HepG2 (cell line): Measurements from ENCODE around the gene IGLON5. TPM values are rescaled to one million over a fixed set of nuclear protein-coding genes. Genes with fewer than 3 reads are reported as not detected.

Source experiments
- ETV5 ChIP-seq: IDR thresholded peaks from 2 replicates; pipeline ENCODE4 v1.6.1; 2018; ENCODE audit warnings: missing biosample characterization, missing genetic modification reagents, inconsistent platforms, borderline replicate concordance
- FOXC1 ChIP-seq: sonication (generic); formaldehyde crosslinking; IDR thresholded peaks from 2 replicates; pipeline ENCODE4 v1.8.0; 2022; ENCODE audit warnings: mild to moderate bottlenecking, missing genetic modification reagents, borderline replicate concordance
- FOXK2 ChIP-seq: fragments of 450-650 bp; IDR thresholded peaks from 2 replicates; pipeline ENCODE4 v1.6.1; 2016
- HDAC6 ChIP-seq: fragments of 200-600 bp; sonication (generic); IDR thresholded peaks from 2 replicates; pipeline ENCODE4 v1.7.0; 2017; ENCODE audit warnings: mild to moderate bottlenecking, antibody characterized with exemption, low read length, low read depth
- NFYC ChIP-seq: IDR thresholded peaks from 2 replicates; pipeline ENCODE4 v1.6.1; 2016; ENCODE audit warnings: missing genetic modification reagents, missing compliant biosample characterization
- PAX8 ChIP-seq: sonication (generic); formaldehyde crosslinking; IDR thresholded peaks from 2 replicates; pipeline ENCODE4 v1.8.0; 2022; ENCODE audit warnings: mild to moderate bottlenecking, missing genetic modification reagents, borderline replicate concordance
- PCBP1 ChIP-seq: fragments of 200-400 bp; formaldehyde crosslinking; IDR thresholded peaks from 2 replicates; pipeline ENCODE4 v1.6.1; 2017; ENCODE audit warnings: mild to moderate bottlenecking, low read depth, low read length, borderline replicate concordance
- POLR2AphosphoS5 ChIP-seq: IDR thresholded peaks from 2 replicates; pipeline ENCODE4 v1.6.1; 2012; ENCODE audit warnings: low read depth, low read length
- SMAD9 ChIP-seq: sonication (generic); formaldehyde crosslinking; IDR thresholded peaks from 2 replicates; pipeline ENCODE4 v1.5.1; 2020; ENCODE audit warnings: mild to moderate bottlenecking, missing genetic modification reagents
- SRSF9 ChIP-seq: fragments of 200-400 bp; formaldehyde crosslinking; IDR thresholded peaks from 2 replicates; pipeline ENCODE4 v1.6.1; 2018; ENCODE audit warnings: borderline replicate concordance, mild to moderate bottlenecking, low read depth, low read length; ENCODE audit not compliant: insufficient read depth, poor library complexity, severe bottlenecking
- TRIM24 ChIP-seq: sonication (generic); formaldehyde crosslinking; IDR thresholded peaks from 2 replicates; pipeline ENCODE4 v1.8.0; 2022; ENCODE audit warnings: mild to moderate bottlenecking, missing genetic modification reagents
- ZC3H13 ChIP-seq: sonication (generic); formaldehyde crosslinking; IDR thresholded peaks from 2 replicates; pipeline ENCODE4 v1.8.1; 2023; ENCODE audit warnings: mild to moderate bottlenecking, missing genetic modification reagents, moderate library complexity
- ZMAT3 ChIP-seq: sonication (generic); formaldehyde crosslinking; conservative IDR thresholded peaks from 2 replicates; pipeline ENCODE4 v1.7.0; 2021; ENCODE audit warnings: missing genetic modification reagents
- ZNF234 ChIP-seq: sonication (generic); formaldehyde crosslinking; conservative IDR thresholded peaks from 2 replicates; pipeline ENCODE4 v1.5.1; 2020; ENCODE audit warnings: mild to moderate bottlenecking, missing genetic modification reagents
- ZNF432 ChIP-seq: sonication (generic); formaldehyde crosslinking; IDR thresholded peaks from 2 replicates; pipeline ENCODE4 v1.5.0; 2020; ENCODE audit warnings: missing genetic modification reagents, mild to moderate bottlenecking, borderline replicate concordance
- ZNF703 ChIP-seq: sonication (generic); formaldehyde crosslinking; IDR thresholded peaks from 2 replicates; pipeline ENCODE4 v1.5.1; 2020; ENCODE audit warnings: missing genetic modification reagents, mild to moderate bottlenecking, moderate library complexity, borderline replicate concordance
- polyA plus RNA-seq, 8 experiments: library from polyadenylated mRNA; depleted of rRNA in 3 of 8; stranded (reverse) in 7 of 8; unstranded in 1 of 8; fragments of >200 nt; fragmentation: Illumina TruSeq in 4 of 8; extraction: Trizol in 4 of 8; gene quantifications; 2 replicates each; pipeline versions ENCODE4 v1.2.1 to v1.2.3, GENCODE V29; 2011 to 2016; ENCODE audit warnings: low read depth in 4 of 8, missing spikeins in 1 of 8, mixed read lengths in 1 of 8; ENCODE audit not compliant: insufficient read depth in 1 of 8
- total RNA-seq, 5 experiments: library from RNA; depleted of rRNA; stranded (reverse); fragments of >200 nt; fragmentation: Illumina TruSeq; extraction: Trizol; gene quantifications; 2 replicates each; pipeline ENCODE4 v1.2.3, GENCODE V29; 2016; ENCODE audit warnings: low read depth in 1 of 5
- TF ChIP-seq, protein P1 (sequence below): sonication (generic); formaldehyde crosslinking; IDR thresholded peaks from 2 replicates; pipeline ENCODE4 v1.5.1; 2020; ENCODE audit warnings: missing genetic modification reagents, mild to moderate bottlenecking, borderline replicate concordance
- TF ChIP-seq, protein P2 (sequence below): sonication (generic); formaldehyde crosslinking; IDR thresholded peaks from 2 replicates; pipeline ENCODE4 v1.5.0; 2020; ENCODE audit warnings: mild to moderate bottlenecking, missing genetic modification reagents, moderate library complexity
- TF ChIP-seq, protein P3 (sequence below): sonication (generic); formaldehyde crosslinking; IDR thresholded peaks from 2 replicates; pipeline ENCODE4 v1.5.1; 2020; ENCODE audit warnings: mild to moderate bottlenecking, missing genetic modification reagents, moderate library complexity
- TF ChIP-seq, protein P4 (sequence below): sonication (generic); formaldehyde crosslinking; conservative IDR thresholded peaks from 2 replicates; pipeline ENCODE4 v1.4.0; 2020; ENCODE audit warnings: missing genetic modification reagents

Gene IGLON5
- total and polyA plus RNA-seq, 2 of the 13 experiments (the other 11 are each of a cell fraction or from before 2014, with no cell fraction given), result 0.04 to 5.7 TPM

DNA sequence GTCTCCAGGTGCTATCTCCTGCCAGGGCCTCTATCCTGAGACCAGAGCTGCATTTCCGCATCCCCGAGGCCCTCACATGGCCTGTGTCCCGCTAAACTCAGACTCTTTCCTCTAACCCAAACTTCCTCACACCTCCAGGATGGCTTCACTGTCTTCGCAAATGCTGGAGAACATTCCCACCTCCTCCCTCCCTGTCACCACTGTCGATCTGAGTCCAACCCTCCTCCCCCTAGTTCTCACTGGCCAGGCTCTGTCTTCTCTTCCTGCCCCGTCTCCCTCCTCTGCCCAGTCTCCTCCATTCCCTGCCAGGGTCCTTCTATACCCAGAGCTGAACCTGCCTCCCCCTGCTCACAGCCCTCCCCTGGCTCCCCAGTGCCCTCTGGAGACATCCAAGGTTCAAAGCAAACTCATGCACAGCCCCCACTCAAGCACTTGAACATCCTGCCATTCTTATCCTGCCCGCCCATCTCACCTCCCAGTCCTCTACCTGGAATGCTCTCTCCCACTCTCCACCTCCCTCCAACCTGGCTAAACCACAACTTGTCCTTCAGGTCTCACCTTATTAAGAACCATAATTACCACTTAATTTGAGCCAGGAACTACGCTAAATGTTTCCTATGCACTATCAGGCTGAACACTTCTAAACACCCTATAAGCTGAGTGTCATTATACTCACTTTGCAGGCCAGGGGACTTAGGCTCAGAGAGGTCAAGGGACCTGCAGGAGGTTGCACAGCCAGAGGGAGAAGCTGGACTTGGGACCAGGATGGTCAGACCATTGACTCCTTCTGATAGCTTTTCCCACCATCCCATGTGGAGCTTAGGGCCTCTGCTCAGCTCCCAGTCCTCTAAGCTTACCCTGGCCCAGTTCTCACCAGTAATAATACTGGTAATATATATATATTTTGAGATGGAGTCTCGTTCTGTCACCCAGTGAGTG lies 31.5 kb downstream of the IGLON5 start (continued):
- TF ChIP-seq, protein P1, sequence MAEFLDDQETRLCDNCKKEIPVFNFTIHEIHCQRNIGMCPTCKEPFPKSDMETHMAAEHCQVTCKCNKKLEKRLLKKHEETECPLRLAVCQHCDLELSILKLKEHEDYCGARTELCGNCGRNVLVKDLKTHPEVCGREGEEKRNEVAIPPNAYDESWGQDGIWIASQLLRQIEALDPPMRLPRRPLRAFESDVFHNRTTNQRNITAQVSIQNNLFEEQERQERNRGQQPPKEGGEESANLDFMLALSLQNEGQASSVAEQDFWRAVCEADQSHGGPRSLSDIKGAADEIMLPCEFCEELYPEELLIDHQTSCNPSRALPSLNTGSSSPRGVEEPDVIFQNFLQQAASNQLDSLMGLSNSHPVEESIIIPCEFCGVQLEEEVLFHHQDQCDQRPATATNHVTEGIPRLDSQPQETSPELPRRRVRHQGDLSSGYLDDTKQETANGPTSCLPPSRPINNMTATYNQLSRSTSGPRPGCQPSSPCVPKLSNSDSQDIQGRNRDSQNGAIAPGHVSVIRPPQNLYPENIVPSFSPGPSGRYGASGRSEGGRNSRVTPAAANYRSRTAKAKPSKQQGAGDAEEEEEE, result no peak
- TF ChIP-seq ZNF432 (CRISPR knock-in tag) (no peak), NFYC (no peak), POLR2AphosphoS5 (peak; percentile 71; the same call in 1 of the 2 replicates), PAX8 (CRISPR knock-in tag) (no peak), ZMAT3 (no peak), SRSF9 (no peak), ZNF703 (CRISPR knock-in tag) (no peak), SMAD9 (CRISPR knock-in tag) (no peak), FOXK2 (no peak), TRIM24 (CRISPR knock-in tag) (no peak), ZC3H13 (CRISPR knock-in tag) (0 out of 2 replicates have a peak, but pooled peaks have one; percentile 18), PCBP1 (no peak), ETV5 (CRISPR knock-in tag) (no peak; the same call in none of the 2 replicates), HDAC6 (no peak), FOXC1 (no peak), ZNF234 (CRISPR knock-in tag) (no peak)
- TF ChIP-seq, protein P2, sequence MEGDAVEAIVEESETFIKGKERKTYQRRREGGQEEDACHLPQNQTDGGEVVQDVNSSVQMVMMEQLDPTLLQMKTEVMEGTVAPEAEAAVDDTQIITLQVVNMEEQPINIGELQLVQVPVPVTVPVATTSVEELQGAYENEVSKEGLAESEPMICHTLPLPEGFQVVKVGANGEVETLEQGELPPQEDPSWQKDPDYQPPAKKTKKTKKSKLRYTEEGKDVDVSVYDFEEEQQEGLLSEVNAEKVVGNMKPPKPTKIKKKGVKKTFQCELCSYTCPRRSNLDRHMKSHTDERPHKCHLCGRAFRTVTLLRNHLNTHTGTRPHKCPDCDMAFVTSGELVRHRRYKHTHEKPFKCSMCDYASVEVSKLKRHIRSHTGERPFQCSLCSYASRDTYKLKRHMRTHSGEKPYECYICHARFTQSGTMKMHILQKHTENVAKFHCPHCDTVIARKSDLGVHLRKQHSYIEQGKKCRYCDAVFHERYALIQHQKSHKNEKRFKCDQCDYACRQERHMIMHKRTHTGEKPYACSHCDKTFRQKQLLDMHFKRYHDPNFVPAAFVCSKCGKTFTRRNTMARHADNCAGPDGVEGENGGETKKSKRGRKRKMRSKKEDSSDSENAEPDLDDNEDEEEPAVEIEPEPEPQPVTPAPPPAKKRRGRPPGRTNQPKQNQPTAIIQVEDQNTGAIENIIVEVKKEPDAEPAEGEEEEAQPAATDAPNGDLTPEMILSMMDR (CRISPR knock-in tag), result peak; percentile 20; the same call in 1 of the 2 replicates
- TF ChIP-seq, protein P3, sequence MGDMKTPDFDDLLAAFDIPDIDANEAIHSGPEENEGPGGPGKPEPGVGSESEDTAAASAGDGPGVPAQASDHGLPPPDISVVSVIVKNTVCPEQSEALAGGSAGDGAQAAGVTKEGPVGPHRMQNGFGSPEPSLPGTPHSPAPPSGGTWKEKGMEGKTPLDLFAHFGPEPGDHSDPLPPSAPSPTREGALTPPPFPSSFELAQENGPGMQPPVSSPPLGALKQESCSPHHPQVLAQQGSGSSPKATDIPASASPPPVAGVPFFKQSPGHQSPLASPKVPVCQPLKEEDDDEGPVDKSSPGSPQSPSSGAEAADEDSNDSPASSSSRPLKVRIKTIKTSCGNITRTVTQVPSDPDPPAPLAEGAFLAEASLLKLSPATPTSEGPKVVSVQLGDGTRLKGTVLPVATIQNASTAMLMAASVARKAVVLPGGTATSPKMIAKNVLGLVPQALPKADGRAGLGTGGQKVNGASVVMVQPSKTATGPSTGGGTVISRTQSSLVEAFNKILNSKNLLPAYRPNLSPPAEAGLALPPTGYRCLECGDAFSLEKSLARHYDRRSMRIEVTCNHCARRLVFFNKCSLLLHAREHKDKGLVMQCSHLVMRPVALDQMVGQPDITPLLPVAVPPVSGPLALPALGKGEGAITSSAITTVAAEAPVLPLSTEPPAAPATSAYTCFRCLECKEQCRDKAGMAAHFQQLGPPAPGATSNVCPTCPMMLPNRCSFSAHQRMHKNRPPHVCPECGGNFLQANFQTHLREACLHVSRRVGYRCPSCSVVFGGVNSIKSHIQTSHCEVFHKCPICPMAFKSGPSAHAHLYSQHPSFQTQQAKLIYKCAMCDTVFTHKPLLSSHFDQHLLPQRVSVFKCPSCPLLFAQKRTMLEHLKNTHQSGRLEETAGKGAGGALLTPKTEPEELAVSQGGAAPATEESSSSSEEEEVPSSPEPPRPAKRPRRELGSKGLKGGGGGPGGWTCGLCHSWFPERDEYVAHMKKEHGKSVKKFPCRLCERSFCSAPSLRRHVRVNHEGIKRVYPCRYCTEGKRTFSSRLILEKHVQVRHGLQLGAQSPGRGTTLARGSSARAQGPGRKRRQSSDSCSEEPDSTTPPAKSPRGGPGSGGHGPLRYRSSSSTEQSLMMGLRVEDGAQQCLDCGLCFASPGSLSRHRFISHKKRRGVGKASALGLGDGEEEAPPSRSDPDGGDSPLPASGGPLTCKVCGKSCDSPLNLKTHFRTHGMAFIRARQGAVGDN (CRISPR knock-in tag), result peak; percentile 52
- TF ChIP-seq, protein P4, sequence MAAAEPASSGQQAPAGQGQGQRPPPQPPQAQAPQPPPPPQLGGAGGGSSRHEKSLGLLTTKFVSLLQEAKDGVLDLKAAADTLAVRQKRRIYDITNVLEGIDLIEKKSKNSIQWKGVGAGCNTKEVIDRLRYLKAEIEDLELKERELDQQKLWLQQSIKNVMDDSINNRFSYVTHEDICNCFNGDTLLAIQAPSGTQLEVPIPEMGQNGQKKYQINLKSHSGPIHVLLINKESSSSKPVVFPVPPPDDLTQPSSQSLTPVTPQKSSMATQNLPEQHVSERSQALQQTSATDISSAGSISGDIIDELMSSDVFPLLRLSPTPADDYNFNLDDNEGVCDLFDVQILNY (CRISPR knock-in tag), result no peak
